Cerebellar cortex (tissue), 1 donor: Measurements from ENCODE around the gene MBP.

Experiments used
- DNase-seq: peaks from one replicate; pipeline ENCODE4 v3.0.0-alpha.2; 2015; ENCODE audit warnings: low spot score

Gene MBP

DNA sequence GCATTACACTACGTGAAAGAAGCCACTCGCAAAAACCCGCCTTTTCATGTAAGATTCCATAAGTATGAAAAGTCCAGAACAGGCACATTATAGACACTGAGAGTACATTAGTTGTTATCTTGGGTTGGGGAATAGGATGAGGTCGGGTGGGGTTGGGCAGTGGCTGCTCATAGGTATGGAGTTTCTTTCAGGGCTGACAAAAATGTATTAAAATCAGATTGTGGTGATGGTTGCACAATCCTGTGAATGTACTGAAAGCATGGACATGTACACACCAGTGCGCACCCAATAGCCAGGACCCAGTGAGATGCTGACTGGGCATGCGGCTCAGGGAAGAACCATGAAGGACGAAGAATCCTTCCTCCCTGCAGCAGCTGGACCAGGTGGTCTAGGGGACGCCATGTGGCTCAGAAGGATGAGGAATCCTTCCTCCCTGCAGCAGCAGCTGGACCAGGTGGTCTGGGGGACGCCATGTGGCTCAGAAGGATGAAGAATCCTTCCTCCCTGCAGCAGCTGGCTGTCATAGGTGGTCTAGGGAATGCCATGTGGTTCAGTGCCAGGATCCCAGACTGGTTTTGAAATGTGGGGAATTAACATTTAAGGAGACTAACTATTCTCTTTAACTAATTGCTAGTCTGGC lies 50.1 kb downstream of the MBP start:
- DNase-seq, result no peak

DNA sequence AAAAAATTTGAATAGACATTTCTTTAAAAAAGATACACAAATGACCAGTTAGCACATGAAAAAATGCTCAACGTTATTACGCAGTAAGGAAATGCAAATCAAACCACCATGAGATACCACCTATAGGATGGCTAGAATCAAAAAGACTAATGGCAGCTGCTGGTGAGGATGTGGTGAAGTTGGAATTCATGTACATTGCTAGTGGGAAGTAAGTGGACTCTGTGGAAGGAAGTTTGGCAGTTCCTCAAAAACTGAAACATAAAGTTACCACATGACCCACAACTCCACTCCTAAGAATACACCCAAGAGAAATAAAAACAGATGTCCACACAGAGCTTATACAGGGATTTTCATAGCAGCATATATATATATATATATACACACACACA lies 51.2 kb downstream of the MBP start:
- DNase-seq, result no peak

DNA sequence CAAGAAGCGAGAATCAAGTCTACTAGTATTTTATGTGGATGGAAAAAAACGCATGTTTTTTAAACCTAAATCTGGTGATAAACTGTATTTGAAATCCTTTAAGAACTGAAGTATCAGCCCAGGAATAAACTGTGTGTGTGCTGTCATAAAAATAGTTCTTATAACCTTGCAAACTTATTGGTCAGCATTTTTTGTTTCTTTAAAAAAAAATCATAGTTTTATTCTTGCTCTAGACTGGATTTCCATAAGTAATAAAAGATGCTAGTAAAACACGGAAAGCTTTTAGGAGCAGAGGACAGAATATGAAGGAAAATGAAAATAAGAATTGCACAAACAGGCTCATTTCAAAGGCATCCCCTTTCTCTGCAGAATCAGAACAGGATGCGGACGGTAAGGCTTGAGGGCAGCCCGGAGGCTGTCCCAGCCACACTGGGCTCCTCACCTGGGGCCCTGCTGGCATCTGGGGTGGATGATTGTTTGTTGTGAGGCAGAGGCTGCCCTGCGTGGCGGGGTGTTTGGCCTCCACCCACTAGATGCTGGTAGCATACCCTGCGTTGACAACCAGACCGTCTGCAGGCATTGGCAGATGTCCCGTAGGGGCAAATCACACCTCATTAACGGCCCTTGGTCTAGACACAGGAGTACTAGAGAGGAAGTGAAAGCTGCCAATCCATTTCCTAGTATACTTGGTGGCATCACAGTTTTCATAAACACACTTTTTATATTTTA lies 52.5 kb downstream of the MBP start:
- no peak for DNase-seq

DNA sequence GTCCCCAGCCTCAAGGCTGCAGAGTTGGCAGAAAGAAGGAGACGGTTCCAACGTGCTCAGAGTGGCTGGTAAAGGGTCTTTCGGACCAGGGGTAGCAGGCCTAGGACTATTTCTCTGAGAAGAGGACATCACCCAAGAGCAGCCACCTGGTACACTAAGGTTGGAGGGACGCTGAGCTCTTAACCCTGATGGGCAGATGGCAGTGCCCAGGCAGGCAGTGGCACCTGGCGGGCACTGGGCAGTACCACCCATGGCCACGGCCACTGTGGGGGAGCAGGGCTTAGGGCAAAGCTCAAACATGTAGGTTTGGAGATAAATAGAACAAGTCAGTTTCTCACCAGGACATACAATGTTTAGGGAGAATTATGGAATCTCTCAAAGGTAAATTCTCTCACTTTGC lies 53.5 kb downstream of the MBP start:
- no peak for DNase-seq

DNA sequence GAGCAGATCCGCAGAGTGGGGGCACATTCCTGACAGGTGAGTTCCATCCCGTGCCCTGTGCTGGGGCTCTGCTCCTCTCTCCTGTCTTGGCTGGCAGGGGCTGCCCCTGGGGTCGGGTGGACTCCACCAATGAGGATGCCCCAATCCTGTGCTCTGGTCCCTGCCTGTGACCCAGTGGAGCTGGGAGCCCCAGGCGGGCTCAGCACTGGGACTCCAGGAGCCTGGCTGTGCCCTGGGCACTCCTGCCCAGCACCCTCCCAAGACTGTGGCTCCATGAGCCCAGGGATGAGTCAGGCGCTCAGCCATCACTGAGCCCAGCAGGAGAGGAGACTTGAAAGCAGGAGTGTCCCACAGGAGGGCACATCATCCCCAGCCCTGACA lies 53.9 kb downstream of the MBP start:
- DNase-seq, result no peak

DNA sequence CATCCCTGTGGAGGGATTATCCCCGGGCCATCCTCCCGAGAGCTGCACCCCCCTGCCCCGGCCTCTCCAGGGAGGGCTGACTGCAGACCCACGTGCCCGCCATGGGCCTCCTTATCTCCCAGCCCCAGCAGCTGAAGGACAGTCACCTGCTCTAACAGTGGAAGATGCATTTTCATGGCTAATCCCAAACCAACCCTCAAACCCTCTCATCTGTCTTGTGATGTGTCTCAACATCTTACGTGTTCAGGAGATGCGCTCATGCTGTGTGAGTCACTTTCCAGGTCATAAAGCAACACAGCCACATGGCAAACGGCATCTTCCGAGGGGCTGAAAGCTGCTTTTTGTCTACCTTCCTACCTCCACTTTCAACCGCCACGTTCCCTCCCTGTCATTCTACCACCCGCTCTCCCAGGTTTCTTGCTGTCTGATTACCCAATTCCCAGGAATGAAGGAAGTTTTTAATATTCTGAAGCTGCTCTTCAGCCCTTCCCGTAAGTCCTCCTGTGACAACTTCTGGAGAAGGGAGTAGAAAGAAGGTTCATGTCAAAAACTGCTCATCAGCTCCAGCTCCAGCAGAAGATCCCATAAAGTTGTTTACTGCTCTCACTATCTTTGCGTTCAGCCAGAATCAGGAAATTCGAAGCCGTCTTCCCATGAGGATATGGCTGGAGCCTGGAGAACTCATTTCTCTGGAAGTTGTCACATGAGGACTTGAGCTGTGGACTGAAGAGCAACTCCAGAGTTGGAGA lies 54.5 kb downstream of the MBP start:
- no peak for DNase-seq

DNA sequence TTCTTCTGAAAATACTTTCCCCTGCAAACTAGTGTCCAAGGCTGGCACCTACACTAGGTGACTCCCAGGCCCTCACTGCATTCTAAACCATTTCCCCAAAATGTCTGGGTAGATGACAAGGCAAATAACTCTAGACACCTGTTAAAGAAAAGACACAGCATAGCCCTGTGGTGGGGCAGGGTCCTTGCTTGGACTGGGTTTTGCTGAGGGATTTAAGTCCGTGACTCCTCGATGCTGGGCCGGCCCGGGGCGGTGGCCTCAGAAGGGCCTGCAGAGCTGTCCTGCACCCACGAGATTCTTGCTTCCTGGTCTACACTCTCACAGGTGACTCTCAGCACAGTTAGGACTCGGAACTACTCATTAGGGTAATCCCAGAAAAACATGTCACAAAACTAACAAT lies 55.2 kb downstream of the MBP start:
- no peak for DNase-seq

DNA sequence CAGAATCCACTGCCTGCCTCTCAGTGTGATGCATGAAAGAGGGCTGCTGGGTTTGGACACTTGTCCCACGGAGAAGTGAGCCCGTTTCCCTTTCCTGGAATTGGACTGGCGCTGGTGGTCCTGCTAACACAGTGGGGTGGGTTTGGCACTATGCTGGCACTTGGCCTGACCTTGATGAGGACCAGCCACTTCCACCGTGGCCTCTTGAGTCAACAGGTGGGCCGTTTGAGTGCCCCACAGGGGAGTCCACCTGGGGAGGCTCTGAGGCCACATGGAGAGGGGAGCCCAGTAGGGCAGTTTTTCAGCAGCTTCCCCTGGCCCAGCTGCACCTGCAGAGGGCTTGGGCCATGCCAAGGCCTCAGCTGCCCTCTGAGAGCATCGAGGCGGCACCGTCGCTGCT lies 56.5 kb downstream of the MBP start:
- no peak for DNase-seq

DNA sequence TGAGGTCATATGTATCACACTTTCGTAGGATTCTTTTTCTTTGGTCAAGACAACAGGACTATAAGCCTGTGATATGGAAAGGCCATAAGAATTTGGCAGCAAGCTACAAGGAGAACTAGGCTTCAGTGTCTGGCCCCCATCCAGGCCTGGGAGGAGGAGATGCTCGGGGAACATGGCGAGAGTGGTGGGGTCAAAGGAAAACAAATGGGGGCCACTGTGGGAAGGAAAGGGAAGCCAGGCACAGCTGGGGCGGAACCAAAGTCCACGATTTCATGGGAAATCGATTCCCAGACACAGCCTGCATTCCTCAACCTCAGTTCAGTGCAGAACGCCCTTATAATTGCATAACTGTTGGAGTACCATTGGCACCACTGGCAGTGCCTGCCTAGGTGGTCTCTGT lies 58.2 kb downstream of the MBP start:
- DNase-seq, result no peak

DNA sequence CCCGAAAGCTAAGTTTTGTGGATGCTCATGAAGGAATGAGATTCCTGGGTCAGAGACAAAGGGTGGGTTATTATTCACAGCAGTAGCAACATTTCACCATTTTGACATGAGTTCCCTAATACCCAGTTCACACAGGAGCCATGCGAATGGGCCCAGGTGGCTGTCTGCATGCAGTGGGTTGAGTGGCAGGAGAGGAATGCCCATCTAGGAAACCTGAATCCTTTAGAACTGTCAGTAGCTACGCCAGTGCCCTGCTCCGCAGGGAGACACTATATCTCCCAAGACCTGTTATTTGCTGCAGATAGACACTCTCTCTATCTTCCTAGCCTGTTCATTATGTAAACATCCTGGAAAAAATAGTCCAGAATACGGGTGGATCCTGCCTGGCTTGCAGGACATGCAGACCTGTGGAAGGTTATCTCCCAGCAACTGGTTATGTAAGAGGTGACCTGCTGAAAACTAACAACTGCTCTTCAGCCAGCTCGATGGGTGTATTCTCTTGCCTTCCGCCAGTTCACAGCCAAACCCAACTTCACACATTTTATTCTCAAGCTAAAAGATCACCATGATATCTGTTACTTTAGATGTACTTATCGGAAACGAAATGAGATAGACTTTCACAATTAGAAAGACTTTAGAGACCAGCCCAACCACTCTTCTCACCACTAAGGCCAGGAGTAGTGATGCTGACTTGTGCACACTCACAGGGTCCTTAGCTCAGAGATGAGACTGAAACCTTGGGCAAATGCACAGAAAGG lies 59.1 kb downstream of the MBP start:
- DNase-seq, result no peak

DNA sequence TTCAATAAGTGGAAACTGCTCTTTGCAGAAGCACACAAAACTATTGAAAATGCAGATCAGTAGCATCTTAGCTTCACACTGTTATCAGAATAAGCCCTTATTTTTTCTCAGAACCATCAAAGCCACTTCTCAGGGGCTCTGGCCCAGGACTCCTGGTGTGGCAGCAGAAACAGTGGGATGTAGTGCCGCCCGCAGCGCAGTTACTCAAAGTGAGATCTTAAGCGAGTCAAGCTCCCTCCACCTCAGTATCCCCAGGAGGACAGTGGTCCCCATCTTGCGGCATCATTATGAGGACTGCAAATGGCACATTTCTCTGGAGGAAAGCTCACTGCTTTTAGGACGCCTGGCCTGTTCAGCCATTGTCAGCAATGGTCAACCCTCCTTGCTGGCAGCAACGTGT lies 60.0 kb downstream of the MBP start:
- no peak for DNase-seq

DNA sequence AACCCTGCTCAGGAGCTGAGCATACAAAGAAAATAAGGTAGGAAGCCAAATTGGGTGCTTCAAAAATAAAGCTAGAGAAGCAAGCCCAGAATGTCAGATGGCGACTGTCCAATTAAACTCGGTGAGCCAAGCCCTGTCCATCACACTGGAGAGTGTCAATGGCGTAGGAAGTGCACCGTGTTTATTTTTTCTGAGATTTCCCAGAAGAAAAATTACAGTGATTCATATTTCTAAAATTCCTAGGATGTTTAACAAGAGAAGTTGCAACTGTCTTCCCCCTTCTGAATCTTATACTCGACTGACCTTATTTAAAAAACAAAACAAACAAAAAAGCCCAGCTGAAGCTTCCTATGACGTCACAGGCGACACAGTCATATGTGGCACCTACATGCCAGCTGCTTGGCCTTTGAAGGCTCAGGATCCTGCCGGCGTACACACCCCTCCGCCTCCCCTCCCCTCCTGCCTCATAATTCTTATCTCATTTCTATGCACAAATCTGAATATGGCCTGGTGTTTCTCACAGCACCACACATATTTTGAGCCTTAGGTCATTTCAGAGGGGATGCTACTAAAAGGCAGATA lies 60.8 kb downstream of the MBP start:
- no peak for DNase-seq

DNA sequence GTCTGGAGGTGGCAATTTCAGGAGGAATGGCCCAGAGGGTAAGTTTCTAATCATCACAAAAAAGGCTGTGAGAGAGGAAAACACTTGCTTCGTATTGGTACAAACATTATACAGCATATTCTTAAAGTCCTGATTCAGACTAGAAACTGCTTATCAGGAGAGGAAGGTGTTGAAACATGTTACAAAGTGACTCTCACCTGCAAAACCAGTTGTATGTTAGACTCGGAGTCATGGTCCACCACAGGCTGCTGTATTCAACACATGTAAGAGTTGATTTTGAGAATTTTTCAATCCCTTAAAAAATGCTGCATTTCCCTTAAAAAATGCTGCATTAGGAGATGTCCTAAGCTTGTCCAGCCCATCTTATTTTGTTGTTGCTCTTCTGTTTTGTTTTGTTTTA lies 61.5 kb downstream of the MBP start:
- DNase-seq, result no peak

DNA sequence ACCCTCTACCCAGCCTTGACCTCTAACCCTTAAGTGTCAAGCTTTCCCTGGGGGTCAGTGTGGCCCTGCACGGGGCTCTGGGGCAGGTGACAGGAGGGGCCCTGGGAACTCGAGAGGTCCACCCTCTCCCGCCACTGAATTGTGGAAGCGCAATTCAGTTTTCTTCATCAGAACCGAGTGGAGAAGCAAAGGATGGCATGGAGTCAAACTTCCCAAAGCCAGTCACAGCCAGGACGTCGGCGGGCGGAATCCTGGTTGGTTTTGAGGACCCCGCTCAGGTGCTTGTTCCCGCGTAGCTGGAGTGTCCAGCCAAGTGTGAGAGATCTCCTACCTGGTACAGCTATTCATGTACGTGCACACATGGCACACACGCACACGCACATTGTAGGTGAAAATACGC lies 62.0 kb downstream of the MBP start:
- DNase-seq, result no peak

DNA sequence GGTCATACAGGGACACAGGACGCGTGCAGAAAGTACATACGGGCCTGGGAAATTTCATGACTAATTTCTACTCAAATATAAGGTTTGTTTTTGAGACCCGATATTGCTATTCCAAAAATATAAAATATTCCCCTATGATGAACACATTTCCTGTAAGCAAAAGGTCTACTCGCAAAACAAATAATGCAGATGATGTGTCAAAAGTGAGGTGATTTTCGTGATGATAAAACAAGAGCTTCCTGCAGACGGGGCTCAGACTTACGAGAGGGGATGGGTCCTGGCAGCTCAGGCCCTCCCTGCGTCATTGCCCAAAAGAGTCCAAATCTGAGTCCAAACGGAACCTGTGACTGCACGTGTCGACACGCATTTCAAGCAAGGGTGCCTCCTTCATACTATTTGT lies 62.7 kb downstream of the MBP start:
- DNase-seq, result no peak

DNA sequence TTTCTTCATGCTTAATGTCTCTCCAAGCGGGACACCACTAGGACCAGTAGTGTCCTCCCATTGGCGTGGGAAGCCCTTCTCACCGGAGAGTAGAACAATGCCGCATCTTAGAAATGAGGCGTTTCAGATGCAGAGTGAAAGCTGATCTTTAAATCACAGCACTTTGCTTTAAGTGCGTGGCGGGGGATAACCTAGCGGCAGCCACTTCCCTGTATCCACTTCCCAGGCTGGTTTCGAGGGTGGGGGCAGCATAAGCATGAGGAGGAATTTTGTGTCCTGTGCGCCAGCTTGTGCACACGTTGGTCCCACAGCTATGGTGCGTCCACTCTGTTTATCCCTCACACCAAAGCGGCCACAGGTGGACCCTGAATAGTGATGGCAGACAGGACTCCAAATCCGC lies 63.1 kb downstream of the MBP start:
- DNase-seq, result no peak

DNA sequence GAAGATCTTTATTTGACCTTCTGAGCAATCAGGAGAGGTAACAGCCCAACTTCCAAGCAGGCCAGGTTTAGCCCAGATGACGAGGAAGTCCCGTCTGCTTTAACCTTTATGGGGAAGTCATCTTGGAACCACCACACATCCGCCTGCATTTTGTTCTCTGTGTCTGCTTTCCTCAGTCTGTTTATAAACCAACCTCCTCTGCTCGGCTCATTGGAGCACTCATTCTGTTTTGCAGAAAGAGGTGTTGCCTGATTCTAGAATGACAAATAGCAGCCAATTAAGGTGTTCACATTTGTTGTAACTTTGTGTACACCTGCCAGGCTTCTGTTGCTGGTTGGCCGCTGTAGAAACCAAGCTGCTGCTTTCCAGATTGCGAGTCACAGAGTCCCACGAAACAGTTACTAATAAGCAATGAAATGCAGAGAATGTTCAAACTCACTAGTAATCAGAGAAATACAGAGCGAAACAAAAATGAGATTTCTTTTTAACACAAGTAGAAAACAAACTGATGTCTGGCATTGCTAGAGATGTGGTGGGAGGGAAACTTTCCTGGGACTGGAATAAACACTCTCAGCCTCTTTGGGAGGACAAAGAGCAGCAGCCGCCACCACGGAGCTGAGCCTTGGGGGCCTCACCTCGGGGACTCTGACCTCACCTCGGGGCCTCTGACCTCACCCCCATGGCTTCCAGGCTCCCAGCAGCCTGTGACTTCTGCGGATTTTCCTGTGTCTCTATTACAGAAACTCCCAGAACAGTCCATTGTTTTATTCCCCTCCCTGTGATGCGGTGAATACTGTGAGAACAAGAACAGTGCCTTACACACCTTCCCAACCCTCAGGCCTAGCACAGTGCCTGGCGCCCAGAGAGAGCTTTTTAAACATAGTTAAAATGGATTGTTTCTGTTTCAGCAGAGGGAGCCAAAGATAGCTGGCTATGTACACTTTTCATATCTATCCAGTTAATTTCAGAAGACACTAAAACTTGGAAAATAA lies 64.0 kb downstream of the MBP start:
- DNase-seq, result no peak

DNA sequence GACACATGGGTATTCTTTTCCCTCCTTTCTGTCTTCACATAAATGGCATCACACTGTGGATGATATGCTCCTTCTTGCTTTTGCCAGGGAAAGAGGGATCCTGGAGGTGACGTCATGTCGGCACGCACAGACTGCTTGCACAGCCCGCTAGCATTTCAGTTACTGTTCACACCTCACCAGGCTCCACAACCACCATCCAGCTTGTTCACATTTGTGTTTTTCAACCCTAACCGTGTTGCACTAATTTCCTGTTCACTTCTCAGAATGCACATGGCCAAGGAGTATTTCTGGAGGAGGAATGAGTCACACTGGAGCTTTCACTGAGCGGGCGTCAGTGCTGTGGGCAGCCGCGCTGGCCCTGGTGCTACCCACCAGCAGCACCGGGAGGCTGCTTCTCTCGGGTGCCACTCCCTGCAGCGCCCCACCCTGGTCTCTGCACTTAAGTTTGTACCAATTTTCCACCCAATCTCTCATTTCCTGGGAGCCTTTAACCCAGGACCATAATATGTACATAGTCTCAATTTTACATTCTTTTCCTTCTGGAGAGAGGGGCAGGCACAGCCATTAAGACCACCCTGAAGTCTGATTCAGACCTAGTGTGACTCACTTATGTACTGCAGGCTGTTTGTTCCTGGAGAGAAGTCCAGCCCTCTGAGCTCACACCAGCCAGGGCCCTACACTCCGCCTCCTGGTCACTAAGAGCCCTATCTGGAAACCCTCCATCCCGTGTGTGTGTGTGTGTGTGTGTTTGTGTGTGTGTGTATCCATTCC lies 65.1 kb downstream of the MBP start:
- no peak for DNase-seq

DNA sequence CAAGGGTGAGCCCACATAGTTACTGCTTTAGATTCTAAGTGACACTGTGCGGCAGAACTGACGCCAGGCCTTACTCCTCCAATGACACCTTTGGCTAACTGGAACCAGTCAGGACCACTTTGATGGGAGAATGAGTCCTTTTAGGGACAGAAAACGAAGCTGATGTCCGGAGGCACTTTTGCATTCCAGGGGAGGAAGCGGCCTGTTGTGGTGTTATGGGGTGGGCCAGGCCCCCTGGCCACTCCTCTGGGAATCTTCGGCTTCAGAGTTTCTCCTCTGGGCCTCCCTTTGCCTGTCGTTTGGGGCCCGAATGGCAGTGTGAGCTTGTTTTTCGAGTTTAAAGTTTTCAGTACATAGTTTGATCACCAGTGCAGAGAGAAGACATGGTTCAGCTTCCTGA lies 65.9 kb downstream of the MBP start:
- no peak for DNase-seq

DNA sequence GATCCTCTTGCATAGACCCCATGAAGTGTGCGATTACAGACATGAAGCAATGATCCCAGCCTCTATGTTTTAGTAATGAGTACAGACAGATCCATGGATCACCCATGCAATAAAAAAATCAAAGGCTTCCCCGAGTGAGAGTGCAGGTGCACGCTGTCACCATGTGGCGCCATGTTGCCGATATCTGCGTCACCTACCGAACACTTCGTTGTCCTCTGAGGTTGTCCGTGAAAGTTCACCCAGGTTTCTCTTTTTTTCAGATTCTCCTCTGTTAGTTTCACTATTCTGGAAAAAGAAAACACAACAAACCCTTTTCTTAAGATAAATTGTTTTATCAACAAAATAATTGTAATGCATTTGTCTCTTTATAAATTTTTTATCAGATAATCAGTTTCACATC lies 66.5 kb downstream of the MBP start:
- no peak for DNase-seq
